OCI-M1 (cell line): ENCODE results near the gene HPD.

Experiments
- DNase-seq: peaks from one replicate; lab custom pipeline; 2025; lab: John Stamatoyannopoulos, UW

The HPD gene

DNA sequence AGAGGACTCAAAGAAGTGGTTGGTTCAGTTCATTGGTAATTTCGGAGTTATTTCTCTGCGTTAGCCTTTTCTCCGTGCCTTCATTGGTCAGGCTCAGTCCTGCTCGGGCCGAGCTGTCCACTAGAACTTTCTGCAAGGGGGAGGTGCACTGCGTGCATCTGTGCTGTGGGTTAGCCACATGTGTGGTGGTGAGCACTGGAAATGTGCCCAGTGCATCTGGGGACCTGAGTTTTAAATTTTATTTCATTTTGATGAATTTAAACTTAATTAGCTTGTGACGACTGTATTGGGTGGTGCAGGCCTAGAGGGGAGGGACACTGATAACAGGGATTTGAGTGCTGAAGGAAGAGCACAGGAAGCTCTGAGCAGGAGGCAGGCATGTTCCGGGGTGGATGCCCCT is 30.4 kb downstream of the HPD start:
- DNase-seq = no peak

DNA sequence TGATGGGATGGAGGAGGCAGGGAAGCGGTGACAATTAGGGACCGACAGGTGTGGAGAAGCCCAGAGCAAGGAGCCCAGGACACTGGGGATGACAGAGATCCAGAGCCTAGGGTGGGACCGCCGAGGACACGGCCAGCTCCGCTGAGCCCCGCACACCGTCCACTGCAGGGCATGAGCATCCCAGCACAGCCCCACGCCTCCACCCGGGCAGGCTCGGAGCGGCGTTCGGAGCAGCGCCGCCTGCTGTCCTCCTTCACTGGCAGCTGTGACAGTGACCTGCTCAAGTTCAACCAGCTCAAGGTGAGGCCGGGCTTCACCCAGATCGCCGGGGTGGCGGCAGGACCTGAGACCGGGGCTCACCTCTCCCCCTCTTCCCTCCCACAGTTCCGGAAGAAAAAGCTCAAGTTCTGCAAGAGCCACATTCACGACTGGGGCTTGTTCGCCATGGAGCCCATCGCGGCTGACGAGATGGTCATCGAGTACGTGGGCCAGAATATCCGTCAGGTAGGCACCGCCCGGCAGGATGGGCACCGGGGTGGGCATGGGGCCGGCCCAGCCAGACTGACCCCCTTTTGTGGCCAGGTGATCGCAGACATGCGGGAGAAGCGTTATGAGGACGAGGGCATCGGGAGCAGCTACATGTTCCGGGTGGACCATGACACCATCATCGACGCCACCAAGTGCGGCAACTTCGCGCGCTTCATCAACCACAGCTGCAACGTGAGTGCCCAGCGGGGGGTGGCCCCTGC is 31.1 kb downstream of the HPD start:
- DNase-seq = no peak

DNA sequence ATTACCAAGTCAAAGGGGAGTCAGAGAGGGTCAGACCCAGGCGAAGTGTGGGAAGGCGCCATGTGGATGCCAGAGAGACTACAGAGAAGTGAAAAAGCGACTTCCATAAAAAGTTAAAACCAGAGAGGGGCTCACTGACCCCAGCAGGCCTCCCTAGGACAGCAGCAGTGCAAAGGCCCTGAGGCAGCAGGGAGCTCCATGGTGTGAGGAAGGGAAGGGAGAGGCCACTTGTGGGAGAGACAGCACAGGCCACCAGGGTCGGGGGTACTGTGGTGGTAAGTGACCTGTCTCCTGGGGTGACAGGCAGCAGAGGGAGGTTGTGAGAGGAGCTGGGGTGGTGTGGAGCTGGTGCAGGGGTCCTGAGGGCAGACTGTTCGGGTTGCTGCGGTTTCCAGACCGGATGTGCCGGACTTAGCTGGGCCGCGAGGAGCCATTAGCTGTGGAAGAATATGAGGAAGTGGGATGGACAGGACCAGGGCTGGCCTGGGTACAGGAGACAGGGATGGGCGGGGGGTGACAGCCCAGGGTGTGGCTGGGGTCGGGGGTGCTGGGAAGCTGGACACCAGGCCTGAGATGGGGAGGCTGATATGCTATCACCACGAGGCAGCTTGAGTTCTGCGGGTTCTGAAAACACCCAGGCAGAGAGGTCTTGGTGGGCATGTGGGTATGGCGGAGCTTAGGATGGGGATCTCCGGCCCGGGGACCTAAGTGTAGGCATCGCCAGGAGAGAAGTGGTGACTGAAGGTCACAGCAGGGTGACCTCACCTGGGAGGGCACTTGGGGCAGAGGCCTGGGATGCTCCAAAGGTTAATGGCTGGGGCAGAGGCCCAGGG is 32.1 kb downstream of the HPD start:
- DNase-seq = no peak

DNA sequence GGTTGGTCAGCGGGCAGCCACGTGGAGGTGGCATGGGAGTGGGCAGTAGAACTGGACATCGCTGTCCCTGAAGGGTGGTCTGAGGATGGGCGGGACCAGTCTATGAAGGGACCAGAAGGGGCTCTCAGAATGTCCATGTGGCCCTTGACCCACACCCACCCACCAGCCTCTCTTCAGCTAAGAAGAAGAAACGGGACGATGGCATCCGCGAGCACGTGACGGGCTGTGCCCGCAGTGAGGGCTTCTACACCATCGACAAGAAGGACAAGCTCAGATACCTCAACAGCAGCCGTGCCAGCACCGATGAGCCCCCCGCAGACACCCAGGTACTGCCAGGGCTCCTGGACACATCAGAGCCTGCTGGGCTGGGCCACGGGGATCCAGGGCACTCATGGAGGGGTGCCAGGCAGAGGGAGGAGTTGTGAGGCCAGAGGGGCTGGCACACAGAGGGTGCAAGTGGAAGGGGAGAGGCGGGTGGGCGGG is 33.6 kb downstream of the HPD start:
- no peak for DNase-seq

DNA sequence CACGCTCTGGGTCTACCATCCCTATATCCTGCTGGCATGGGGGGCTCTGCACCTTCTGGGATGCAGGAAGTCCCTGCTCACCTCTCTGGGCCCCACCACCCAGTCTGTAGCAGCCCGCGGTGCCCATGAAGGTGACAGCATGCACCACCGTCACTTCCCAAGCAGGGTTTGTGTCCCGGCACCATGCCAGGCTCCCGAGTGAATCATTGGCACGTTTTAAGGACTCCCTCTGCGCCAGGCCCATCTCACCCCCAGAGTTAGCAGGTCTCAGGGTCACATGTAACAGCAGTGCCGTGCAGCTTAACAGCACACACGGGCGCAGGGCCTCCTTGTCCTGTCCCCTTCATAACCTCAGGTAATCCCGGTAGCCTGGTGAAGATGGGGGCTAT is 34.9 kb downstream of the HPD start:
- no peak for DNase-seq

DNA sequence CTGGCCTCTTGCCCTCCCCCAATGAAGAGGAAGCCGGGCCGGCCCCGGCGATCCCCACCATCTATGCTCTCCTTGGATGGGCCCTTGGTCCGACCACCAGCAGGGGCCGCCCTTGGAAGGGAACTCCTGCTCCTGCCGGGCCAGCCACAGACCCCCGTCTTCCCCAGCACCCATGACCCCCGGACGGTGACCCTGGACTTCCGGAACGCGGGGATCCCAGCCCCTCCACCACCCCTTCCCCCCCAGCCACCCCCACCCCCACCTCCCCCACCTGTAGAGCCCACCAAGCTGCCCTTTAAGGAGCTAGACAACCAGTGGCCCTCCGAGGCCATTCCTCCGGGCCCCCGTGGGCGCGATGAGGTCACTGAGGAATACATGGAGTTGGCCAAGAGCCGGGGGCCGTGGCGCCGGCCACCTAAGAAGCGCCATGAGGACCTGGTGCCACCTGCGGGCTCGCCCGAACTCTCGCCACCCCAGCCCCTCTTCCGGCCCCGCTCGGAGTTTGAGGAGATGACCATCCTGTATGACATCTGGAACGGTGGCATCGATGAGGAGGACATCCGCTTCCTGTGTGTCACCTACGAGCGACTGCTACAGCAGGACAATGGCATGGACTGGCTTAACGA is 35.4 kb downstream of the HPD start:
- DNase-seq = no peak

DNA sequence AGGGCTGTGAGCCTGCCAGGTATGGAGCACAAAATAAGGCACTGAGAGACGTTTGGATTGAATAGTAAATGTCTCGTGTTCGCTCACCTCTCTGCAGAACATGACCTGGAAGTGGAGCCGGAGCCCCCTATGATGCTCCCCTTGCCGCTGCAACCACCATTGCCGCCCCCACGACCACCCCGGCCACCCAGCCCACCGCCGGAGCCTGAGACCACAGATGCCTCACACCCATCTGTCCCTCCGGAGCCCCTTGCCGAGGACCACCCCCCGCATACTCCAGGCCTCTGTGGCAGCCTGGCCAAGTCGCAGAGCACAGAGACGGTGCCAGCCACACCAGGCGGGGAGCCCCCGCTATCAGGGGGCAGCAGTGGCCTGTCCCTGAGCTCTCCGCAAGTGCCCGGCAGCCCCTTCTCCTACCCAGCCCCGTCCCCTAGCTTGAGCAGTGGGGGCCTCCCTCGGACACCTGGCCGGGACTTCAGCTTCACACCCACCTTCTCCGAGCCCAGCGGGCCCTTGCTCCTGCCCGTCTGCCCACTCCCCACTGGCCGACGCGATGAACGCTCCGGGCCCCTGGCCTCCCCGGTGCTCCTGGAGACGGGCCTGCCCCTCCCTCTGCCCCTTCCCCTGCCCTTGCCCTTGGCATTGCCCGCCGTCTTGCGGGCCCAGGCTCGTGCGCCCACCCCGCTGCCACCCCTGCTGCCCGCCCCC is 36.1 kb downstream of the HPD start:
- no peak for DNase-seq

DNA sequence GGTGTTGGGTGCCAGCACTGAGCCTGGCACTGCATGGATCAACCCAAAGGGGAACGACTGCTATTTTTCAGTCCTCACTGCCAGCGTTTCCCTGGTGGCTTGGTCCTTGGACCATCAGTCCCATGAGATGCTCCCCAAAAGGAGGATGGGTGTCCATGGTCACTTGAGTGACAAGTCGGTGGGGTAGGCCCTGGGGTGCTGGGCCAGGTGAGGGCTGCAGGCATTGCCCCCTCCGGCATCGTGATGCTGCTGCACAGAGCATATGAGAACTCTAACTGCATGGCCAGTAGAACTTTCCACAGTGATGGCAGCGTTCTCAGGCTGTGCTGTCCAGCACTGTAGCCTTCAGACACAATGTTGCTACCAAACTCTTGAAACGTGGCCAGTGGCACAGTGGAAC is 38.6 kb downstream of the HPD start:
- DNase-seq = no peak

DNA sequence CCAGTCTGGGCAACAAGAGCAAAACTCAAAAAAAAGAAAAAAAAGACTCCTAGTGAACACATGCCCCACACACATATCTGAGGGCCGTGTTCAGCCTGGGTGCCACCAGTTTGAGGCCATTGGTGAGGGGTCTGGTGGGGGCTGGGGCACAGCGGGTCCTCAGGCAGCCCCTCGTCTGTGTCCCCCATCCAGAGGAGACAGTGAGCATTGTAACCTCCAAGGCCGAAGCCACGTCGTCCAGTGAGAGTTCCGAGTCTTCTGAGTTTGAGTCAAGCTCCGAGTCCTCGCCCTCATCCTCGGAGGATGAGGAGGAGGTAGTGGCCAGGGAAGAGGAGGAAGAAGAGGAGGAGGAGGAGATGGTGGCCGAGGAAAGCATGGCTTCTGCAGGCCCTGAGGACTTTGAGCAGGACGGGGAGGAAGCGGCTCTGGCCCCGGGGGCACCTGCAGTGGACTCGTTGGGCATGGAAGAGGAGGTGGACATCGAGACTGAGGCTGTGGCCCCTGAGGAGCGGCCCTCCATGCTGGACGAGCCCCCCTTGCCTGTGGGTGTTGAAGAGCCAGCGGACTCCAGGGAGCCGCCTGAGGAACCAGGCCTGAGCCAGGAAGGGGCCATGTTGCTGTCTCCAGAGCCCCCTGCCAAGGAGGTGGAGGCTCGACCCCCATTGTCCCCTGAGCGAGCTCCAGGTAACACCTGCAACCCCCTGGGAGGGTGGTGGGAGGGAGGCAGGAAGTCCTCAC is 39.3 kb downstream of the HPD start:
- no peak for DNase-seq

DNA sequence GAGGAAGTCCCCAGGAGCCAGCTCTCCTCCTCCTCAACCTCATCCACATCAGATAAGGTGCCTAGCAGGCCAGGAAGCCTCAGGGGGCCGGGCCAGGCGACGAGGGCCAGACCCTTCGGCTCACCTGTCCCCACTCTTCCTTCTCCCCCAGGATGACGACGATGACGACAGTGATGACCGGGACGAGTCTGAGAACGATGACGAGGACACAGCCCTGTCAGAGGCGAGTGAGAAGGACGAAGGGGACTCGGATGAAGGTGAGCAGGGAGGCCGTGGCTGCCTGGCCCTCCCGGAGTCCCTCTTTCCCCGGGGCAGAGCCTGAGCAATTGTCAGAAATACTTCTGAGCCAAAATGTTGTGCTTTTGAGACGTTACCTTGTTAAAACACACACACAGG is 41.0 kb downstream of the HPD start:
- no peak for DNase-seq

DNA sequence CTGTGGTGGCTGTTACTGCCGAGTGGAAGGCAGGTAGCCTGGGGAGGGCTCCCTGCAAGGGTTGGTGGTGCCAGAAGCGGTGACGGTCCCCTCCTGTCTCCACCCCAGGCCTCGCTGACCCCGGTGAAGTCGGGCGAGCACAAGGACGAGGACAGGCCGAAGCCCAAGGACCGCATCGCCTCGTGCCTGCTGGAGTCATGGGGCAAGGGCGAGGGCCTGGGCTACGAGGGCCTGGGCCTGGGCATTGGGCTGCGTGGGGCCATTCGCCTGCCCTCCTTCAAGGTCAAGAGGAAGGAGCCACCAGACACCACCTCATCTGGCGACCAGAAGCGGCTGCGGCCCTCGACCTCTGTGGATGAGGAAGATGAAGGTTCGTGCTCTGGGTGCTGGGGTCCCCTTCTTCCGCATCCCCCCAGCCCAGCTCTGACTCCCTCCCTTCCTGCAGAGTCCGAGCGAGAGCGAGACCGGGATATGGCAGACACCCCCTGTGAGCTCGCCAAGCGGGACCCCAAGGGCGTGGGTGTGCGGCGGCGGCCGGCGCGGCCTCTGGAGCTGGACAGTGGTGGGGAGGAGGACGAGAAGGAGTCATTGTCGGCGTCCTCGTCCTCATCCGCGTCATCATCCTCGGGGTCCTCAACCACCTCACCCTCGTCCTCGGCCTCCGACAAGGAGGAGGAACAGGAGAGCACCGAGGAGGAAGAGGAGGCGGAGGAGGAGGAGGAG is 41.6 kb downstream of the HPD start:
- no peak for DNase-seq

DNA sequence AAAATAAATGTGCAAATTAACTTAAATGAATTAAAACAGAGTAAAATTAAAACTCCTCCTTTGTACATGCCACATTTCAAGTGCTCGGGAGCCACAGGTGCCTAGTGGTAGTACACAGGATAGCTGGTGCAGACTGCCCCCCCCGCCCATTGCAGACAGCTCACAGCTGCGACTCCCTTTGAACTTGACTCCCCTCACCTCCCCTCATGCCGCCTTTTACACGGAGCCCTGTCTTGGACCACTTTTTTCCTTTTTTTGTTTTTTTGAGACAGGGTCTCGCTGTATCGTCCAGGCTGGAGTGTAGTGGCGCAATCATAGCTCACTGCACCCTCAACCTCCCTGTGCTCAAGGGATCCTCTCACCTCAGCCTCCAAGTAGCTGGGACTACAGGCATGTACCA is 43.4 kb downstream of the HPD start:
- no peak for DNase-seq

DNA sequence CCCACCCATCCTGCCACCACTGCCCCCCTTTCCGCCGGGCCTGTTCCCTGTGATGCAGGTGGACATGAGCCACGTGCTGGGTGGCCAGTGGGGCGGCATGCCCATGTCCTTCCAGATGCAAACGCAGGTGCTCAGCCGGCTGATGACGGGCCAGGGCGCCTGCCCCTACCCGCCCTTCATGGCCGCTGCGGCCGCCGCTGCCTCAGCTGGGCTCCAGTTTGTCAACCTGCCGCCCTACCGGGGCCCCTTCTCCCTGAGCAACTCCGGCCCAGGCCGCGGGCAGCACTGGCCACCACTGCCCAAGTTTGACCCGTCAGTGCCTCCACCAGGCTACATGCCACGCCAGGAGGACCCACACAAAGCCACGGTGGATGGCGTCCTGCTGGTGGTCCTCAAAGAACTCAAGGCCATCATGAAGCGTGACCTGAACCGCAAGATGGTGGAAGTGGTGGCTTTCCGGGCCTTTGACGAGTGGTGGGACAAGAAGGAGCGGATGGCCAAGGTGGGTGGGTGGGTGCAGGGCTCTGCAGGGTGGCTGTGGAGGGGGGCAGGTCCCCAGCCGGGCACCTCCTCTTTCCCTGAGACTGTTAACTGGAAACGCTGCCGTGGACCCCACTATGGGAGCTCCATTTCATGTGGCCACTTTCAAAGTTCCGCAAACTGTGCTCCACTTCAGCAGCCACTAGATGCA is 44.1 kb downstream of the HPD start:
- DNase-seq = no peak

DNA sequence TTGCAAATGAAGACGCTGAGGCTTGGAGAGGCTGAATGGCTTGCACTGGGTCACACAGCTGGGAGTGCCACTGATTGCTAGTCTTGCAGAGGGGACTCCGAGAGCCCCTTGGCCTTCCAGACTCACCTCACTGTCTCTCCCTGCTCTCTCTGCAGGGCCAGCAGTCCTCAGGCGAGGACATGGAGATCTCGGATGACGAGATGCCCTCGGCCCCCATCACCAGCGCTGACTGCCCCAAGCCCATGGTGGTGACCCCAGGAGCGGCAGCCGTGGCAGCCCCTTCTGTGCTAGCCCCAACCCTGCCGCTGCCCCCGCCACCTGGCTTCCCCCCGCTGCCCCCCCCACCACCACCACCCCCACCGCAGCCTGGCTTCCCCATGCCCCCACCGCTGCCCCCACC is 44.7 kb downstream of the HPD start:
- DNase-seq = no peak

DNA sequence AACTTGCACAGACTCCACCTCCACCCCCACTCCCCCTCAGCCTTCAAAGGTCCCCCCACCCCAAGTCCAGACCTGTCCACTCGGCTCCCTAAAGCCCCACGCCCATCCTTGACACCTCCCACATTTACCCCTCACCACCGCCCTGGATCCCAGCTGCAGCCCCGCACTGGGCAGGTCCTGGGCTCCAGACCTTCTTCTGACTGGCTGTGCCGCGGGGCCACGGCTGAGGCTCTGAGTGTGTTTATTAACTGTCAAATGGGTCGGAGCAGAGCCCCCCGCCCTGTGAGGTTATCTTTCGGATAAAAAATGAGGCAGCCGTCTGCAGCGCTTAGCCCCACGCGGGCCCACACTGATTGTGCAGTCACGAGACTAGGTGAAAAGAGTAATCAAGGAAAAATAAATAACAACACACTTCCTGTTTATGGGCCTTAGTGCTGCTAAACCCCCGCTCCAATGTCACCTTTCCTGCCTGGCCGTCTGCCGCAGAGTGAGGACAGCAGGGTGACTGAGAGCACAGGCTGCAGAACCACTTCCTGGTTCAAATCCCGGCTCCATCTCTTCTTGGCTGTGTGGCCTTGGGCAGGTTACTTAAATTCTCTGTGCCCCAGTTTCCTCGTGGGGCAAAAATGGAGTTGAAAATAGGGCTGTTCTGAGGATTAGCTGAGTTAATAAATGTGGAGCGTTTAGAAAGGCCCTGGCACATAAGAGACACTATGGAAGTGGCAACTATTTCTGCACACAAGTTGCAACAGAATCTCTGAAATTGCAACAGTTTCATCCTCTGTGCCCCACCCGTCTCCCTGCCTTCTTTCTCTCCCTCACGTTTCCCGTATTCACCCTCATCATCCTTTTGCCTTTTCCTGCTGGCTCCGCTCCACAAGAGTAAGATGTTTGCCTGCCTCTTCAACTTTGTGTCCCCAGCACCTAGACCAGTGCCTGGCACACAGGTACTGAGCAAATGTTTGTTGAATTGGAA is 45.5 kb downstream of the HPD start:
- no peak for DNase-seq

DNA sequence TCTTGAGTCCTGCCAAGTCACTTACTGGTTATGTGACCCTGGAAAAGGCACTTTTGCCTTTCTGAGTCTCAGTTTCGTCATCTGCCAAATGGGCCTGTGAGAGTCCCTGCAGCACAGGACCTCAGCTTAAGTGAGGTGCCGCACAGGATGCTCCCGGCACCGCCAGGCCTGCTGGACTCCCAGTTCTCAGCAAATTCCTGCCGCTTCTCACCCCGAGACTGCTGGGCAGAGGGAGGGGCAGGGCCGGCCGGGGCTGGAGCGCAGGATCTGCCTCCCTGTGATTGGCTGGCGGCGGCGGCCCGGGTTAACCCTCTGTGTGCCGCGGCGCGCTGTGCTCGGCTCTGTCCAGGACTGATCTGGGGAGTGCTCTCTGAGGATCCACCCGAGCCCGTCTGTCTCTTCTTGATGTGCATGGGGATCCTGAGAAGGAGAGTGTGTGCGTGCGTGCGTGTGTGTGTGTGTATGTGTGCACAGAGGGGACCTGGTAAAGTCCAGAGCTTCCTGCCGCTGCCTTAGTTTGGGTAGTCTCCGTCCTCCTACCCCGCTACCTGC is 46.3 kb downstream of the HPD start:
- no peak for DNase-seq

DNA sequence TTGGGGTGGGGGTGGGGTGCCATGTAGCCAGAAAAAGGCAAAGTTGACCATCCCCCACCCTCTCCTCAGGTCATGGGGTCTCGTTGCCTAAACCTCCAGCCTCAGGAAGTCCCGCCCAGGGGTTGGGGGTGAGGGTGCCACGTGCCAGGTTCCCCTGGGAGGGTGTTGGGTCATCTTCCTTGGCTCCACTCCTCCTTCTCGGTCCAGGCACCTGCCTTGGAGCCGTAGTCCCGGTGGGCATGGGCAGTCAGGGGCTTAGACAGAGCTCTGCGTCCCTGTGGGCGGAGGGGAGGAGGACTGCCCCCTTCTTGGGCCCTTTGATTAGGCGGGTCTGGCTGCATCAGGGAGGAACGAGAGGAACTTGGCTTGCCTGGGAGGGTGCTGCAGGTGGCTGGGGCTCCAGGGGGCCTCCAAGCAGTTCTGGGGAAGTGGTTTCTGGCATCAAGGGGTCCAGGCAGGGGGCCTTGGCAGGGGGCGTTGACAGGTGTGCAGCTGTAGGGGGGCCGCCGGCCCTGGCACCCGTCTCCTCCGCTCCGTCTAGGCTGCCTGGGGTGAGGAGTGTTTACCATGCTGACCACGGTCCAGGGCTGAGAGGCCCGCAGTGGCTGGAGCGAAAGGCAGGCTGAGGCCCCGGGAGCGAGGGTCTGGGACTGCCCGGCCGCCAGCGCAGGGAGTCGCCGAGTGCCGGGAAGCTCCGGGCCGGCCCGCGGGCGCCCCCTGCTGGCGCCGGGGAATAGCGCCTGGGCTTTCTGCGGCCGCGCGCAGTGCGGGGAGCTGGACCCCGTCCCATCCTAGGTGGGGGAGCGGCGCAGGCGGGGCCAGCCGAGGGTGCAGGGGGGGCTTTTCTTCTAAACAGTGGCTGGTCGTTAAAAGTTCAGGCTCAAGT is 47.0 kb downstream of the HPD start:
- DNase-seq = peak; percentile 83
